DMS53 (cell line): ENCODE results near the gene C5orf15.

Experiments used
- DNase-seq: peaks from one replicate; lab custom pipeline; 2025; lab: John Stamatoyannopoulos, UW

The C5orf15 gene

DNA sequence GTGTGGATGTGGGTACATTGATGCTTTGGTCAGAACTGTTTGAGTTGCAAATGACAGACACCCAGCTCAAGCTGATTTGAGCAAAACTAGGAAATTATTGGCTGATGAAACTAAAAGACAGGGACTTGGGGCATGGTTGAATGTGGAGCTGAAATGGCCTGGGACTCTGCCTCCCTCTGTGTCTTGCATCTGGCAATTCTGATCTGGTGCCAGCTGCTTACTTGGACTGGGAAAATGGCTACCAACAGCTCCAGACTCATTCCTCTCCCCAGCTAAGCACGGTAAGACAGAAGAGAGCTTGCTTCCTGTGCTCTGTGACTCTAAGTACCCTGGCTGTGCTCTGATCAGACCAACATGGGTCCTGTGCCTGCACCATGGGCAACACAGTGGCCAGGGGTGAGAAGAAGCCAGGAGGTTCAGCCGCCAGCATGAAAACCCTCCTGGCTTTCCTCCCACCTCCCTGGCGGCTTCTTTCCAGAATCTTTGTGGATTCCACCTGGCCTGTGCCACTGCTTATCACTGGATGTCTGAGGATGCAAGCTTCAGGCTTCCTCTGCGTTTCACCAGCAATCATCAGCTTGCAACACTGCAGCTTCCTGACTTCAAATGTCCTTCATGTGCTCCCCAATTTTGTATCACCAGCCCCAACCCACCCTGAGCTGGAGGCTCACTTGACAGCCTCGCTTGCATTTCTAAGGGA is 44.1 kb downstream of the C5orf15 start:
- DNase-seq, result peak; percentile 63

- DNase-seq, result peak; percentile 17
Observed at GRCh38 chr5:133921979-133922378, 46.4 kb downstream of the C5orf15 start.

DNA sequence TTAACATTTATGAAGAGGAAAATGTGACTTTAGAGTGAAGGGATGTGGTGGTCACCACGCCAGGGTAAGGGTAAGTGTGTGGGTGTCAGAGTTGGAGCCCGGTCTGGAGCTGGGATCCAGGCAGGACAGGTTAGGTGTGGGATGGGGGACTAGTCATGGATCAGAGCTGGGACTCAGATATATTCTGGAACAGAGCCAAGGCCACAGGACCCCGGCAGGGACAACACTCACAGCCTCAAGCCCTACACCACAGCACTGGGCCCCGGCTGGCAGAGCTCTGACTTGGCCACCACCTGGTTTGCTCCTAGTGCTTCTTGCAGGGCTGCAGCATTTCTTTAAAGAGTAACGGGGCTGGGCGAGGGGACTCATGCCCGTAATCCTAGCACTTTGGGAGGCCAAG is 47.4 kb downstream of the C5orf15 start:
- no peak for DNase-seq

GRCh38 chr5:133919148-133920136 is 49.0 kb downstream of the C5orf15 start:
- DNase-seq, result no peak

DNA sequence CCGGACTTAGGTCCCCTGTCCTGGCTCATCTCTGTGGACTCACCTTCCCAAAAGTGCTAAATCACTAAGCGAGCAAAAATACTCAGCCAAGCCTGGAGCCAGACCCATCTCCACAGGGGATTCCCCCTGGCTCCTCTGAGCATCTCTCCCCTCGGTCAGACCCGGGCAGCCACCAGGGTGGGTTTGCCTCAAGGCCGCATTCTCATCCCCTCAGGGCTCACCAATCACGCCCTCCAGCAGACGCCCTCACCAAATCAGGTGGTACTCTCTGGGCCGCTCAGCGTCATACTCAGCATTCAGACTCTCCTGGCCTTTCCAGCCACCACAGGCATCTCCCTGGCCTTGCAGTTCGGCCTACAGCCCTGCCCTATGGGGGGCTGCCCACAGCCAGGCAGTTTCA is 49.7 kb downstream of the C5orf15 start:
- DNase-seq, result no peak

- DNase-seq, result no peak
Observed at GRCh38 chr5:133918316-133918715, 50.1 kb downstream of the C5orf15 start.

DNA sequence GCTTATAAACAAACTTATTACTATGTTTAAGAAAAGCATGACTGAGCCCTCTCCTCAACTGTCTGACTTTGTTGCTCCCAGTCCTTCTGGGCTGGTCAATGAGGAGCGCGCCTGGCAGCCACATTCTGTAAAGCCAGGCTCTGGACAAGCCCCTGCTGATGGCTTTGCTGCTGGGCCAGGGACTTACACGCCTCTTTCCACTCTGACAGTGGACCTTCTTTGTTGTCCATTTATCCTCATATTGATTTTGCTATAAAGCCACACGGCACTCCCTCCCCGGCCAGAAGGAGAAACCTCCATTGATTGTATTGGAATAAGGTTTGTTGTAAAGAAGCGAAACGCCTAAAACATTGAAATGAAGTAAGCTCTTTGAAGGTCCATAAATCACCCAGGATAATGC is 50.6 kb downstream of the C5orf15 start:
- DNase-seq, result no peak

- DNase-seq, result peak; percentile 51
Observed at GRCh38 chr5:133916914-133917313, 51.5 kb downstream of the C5orf15 start.

GRCh38 chr5:133916479-133916878 is 51.9 kb downstream of the C5orf15 start:
- DNase-seq, result no peak

DNA sequence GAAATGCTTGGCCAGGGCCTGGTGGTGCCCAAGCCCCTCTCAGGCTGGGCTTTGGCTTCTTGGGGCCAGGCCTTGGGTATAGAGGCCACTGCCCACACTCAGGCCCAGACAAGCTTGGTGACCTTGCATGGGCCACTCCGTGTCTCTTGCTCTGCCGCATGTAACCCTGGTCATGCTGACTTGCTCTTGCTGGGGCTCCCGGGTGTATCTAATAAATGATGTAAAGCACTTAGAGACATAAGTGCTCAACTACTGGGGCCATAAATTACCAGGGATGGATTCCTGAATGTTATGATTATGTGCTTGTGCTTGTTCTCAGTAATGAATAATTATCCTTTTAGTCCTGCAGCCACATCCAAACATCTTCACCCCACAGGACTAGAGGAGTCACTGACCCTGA is 54.0 kb downstream of the C5orf15 start:
- DNase-seq, result no peak

DNA sequence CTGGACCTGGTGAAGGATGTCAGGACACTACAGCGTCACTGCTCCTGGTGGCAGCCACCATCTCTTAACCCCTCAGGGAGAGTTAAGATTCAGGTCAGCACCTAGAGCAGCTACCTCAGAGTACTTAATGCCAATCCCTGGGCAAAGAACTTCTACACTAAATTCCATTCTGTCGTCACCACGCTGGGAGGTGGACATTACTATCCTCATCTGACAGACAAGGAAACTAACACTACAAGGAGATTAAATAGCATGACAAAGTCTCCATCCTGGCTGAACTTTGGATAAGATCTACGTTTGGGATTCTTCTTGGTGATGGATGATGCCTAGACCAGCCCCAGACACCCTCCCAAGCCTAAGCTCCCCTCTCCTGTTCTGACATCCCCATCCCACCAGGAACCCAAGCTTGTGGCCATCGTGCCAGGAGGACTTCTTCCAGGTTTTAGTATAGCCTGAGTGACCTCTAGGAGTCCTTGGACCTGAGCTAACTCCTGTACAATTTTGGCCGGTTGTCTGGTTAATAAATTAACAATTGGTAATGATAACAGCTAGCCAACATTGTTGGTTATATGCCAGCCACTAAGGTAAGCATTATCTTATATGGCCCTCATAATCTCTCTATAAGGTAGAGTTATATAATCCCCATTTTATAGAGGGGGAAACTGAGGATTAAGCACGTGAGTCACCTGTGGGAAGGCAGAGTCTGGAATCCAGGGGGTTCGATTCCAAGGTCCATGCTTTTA is 54.8 kb downstream of the C5orf15 start:
- no peak for DNase-seq

GRCh38 chr5:133912951-133913350 is 55.5 kb downstream of the C5orf15 start:
- DNase-seq, result no peak

GRCh38 chr5:133910571-133910970 is 57.9 kb downstream of the C5orf15 start:
- no peak for DNase-seq

DNA sequence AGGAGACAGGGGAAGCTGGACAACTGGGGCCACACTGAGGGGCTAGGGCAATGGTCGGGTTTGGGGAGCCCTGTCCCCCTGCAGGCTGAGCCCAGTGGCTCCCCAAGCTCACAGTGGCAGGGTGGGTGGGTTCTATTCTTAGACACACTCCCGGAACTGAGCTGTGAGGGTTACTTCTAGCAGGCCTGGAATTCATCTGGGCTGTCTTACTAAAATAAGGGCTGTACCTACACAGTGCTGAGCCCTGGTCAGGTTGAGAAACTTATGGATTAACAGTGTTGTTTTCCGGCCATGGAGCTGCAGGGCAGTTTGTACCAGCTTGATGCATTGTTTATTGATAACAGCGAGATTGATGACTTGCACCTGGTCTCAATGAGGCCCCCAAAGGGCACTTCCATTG is 58.8 kb downstream of the C5orf15 start:
- DNase-seq, result no peak

GRCh38 chr5:133907075-133907474 is 61.4 kb downstream of the C5orf15 start:
- DNase-seq, result no peak

- DNase-seq, result no peak
Observed at GRCh38 chr5:133906303-133906702, 62.1 kb downstream of the C5orf15 start.
